GM19468 (cell line): ENCODE data around the gene PLCH1.
"Not testable (repeated sequence)": the region's sequence is repeated elsewhere in the genome, so short reads cannot be mapped to it uniquely, and the experiment has no call there.

Experiments
- ATAC-seq: cut with Tn5 transposase; IDR thresholded peaks from one replicate; pipeline ENCODE4 v1.9.1; 2021; ENCODE audit warnings: mild to moderate bottlenecking, moderate library complexity, moderate number of reproducible peaks; ENCODE audit not compliant: unreplicated experiment; ENCODE audit errors: extremely low read depth

The PLCH1 gene

GRCh38 chr3:155431856-155432570 lies 312.9 kb downstream of the PLCH1 start:
- ATAC-seq, result no peak

DNA sequence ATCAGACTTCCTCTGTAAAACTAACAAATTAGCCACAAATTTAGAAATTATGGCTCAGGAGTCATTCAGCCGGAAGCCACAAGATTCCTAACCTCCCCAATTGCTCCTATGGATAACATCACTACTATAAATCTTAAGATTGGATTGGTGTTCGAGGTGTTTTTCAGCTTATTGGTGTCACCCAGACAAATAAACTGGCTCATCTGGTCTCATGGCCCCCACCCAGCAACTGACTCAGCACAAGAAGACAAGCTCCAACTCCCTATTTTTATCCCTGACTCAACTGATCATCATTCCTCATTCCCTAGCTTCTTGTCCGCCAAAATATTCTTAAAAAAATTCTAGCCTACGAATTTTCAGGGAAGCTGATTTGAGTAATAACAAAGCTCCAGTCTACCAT lies 316.3 kb downstream of the PLCH1 start:
- no peak for ATAC-seq

- no peak for ATAC-seq
Measured at GRCh38 chr3:155426524-155427230, 318.2 kb downstream of the PLCH1 start.

DNA sequence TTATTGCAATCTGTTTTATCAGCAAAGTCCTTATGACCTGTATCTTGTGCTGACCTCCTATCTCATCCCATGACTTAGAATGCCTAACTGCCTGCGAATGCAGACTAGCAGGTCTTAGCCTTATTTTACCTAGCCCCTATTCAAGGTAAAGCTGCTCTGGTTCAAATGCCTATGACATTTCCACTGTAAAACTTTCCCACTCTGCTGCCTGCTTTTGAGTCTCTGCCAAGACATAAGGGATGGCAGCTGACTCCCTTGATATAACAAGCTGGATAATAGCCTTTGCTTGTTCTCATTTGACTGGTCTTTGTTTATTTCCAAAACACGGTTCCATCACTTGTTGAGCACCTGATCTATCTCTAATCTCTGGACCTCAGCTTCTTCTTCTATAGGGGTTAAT lies 319.5 kb downstream of the PLCH1 start:
- no peak for ATAC-seq

- ATAC-seq, result no peak
Measured at GRCh38 chr3:155424323-155424710, 320.6 kb downstream of the PLCH1 start.

DNA sequence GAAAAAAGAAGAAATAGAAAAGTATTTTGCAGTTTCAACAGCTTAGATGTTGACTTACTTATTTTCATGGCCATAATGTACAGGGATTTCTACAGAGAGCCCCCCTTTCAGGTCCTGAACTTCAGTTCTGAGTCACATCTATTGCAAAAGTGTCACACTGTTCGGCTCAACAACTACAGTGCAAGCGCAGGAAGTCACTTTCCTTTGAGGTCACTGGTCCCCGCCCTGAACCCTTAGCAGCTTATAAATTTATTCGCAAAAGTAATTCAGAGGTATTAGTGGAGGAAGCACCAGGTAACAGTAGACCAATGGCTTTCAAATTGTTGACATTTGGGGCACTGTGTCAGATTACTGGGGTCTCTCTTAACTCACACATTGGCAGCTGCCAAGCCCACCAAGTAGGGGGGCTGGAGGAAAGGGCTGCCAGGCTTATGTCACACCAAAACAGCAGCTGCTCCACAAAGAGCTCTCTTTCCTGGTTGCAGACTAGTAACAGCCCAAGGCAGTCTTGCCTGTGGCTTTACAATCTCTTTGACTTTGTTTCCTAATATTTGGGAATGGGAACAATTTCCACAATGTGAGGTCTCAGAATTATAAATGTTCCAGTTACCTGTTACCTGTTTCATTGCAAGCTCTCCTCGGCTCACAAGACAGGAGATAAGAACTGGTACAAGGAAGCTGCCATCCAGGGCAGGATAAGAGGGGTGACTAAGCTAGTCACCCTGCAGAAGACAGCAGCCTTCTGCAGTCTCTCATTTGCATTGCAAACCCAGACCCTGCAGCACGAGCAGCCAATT lies 321.1 kb downstream of the PLCH1 start:
- no peak for ATAC-seq

DNA sequence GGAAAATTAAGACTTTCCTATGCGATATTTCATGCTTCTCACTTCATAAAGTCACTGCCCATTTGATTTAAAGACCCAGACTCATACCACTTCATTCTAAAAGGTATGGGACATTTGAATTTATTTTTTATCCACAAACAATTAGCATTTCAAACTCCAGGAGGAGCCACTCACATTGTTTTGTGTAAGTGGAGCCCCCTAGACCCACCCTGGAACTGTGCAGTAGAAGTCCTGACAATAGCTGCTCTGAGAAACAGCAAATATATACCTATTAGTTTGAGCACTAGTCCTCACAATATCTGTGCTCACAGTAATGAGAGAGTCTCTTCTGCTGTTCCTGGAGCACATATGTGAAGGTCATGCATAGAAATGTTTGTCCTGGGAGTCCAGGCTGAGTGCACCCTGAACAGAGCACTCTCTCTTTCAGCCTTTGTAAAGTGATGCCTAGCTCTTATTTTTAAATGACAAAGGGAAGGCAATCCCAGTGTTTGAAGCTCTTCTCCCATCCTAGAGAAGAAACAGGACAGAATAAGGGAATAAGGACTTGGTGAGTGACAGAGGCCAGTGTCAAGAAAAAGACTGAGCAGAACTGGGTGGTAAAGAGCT lies 323.9 kb downstream of the PLCH1 start:
- ATAC-seq, result no peak

GRCh38 chr3:155420406-155420805 lies 324.5 kb downstream of the PLCH1 start:
- no peak for ATAC-seq

DNA sequence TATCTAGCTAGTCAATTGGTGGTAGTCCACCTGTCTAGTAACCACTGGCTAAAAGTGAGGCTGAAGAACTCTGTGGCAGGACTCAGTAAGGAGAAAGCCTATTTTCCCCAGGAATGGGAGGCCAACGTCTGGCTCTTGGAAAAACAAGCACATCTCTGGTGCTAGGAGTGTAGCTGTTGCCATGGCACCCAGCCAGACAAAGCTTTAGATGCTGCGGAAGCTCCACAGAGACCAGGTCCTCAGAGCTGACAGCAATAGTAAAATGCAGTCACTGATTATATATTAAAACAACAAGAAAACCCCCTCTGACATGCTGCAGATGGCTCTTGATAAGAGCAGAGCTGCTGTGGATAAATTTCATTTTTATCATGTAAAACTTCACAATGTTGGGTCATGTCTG lies 326.5 kb downstream of the PLCH1 start:
- no peak for ATAC-seq

- ATAC-seq, result no peak
Measured at GRCh38 chr3:155417119-155417517, 327.8 kb downstream of the PLCH1 start.

DNA sequence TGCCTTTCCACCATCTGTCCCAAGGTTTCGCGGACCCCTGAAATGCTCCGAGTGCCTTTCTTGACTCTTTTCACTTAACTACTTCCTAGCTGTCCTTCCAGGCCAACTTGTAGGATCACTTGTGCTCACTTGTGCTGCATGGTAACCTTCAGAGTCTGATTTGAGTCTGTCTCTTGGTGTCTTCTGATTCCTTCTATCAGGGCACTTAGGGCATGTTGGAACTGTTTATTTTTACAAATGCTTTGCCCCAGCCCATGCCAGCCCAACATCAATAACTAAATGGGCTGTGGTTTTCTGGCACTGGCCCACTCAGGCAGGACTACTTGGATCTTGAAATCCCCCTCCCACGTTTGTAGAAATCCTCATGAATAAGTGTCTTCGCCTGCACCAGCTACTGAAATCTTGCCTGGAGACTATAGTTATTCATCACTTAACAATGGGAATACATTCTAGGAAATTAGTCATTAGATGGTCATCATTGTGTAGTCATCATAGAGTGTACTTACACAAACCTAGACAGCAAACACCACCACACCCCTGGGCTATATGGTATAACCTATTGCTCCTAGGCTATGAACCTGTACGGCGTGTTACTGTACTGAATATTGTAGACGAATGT lies 328.3 kb downstream of the PLCH1 start:
- no peak for ATAC-seq

- no peak for ATAC-seq
Measured at GRCh38 chr3:155412904-155413303, 332.0 kb downstream of the PLCH1 start.

DNA sequence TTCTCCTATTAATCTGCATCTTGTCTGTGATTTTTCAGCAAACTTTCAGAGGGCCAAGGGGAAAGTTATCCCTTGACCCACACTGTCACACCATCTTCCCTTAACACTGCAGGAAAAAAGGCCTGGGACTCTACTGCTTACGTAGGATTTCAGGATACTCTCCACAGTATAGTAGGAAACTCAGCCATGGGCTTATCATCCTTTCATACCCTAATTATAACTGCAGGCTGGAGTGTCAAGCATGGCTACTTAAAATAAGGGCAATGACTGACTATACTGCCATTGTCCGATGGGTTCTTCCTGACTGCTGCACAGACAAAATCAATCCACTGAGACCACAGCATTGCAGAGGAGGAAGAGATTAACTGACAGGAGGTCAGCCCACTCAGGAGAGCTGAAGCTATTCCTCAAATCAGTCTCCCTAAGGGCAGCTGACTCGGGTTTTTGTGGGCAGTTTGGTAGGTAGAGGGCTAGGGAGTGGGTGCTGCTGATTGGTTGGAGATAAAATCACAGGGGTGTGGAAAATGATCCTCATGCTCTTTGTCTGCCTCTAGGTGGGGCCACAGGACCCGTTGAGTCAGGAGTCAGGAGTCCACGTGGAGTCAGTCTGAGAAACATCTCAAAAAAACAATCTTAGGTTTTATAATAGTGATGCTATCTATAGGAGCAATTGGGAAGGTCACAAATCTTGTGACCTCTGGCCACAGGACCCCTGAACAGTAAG lies 333.2 kb downstream of the PLCH1 start:
- no peak for ATAC-seq

DNA sequence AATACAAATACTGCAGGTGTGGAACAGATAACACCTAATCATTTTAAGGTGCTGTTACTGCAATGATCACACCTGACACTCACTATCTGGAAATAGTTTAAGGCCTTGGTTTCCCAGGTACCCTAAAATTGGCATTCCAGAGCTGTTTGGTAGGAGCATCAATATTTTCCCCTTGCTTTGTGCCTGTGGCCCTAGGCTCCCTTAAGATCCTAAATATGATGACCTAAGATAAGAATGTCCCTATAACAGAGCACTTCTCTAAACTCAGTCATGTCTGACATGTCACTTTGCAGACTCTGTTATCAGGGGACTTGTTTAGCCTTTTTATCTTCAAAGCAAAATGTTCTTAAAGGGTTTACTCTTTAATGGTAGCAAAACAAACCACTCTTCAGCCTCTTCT lies 335.5 kb downstream of the PLCH1 start:
- ATAC-seq, result no peak

- ATAC-seq, result no peak
Measured at GRCh38 chr3:155407971-155408370, 336.9 kb downstream of the PLCH1 start.

DNA sequence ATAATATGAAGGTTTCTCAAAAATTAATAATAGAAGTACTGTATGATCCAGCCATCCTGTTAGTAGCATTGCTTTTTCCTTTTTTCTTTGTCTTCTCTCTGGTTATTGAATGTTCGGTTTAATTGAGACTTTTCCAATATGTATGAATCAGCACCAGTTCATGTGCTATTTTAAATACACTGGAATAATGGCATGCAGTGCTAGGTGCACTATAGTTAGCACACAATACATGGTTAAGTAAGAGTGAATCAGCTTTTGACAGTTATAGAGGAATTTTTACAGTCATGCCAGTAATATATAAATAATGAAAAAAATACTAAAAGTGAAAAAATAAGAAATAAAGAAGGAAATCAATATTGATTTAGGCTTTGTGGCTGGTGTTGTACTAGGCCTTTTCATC lies 337.5 kb downstream of the PLCH1 start:
- ATAC-seq, result no peak

DNA sequence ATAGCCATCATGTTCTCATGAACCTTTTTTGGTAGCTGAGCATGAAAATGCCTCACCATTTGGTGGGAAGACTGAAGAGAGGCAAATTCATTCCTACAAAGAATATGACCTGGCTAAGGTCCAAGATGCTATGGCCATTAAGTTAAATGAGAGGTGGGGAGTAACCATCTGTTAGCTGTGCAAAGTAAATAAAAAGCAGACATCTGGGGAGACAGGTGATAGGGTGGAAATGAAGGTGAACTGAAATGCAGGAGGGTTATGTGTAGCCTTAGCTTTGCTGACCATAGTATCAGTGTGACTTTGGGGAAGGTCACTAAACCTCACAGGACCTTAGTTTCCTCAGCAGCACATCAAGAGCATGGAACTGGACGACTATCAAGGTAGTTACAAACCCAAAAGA lies 340.4 kb downstream of the PLCH1 start:
- ATAC-seq, result no peak

DNA sequence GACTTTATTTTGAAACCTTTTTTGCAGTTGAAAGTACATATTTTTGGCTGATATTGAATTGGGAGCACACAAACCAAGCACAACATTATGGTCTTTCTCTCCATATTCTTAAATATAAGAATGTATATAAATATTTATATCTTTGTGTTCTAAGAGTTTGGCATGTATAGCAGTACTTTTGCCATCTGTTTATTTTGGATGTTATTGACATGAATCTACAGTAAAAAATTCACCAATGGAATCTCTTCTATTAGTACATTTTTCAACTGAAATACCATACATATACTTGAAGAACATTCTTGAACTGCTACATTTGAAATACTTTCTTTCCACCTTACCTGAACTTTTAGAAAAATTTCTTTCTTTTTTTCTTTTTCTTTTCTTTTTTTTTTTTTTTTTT lies 342.2 kb downstream of the PLCH1 start:
- ATAC-seq, result no peak

DNA sequence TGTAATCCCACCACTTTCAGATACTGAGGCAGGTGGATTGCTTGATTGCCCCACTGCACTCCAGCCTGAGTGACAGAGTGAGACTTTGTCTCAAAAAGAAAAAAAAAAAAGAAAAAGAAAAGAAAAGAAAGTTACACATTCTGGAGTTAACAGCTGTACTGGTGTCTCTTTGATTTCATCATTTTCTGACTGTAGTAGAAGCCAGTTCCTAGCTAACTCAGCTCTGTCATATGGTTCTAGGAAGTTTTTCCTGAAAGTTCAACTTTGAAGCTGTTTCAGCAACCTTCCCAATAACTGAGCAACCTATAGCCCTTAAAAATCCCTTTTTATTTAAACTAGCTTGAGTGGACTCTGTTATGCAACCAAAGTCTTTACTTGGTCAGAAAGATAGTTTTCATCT lies 346.8 kb downstream of the PLCH1 start:
- ATAC-seq, result no peak

DNA sequence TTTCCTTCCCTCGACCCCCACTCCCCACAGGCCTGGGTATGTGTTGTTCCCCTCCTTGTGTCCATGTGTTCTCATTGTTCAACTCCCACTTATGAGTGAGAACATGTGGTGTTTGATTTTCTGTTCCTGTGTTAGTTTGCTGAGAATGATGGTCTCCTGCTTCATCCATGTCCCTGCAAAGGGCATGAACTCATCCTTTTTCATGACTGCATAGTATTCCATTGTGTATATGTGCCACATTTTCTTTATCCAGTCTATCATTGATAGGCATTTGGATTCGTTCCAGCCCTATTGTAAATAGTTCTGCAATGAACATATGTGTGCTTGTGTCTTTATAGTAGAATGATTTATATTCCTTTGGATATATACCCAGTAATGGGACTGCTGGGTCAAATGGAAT lies 350.0 kb downstream of the PLCH1 start:
- not testable (repeated sequence) for ATAC-seq
